Neuron (in vitro differentiated cells): ENCODE data around the gene LYRM2.

Experiments
- H2AFZ ChIP-seq: one replicate; pipeline ENCODE4 v1.6.1; 2013; ENCODE audit warnings: low read depth, mild to moderate bottlenecking, inconsistent platforms, low read length, moderate library complexity
- H3K27me3 ChIP-seq: one replicate; pipeline ENCODE4 v1.6.1; 2013; ENCODE audit warnings: low read length; ENCODE audit not compliant: insufficient read depth
- H3K36me3 ChIP-seq: one replicate; pipeline ENCODE4 v1.6.1; 2013; ENCODE audit warnings: low read length; ENCODE audit not compliant: insufficient read depth
- H3K4me1 ChIP-seq: one replicate; pipeline ENCODE4 v1.6.1; 2013; ENCODE audit warnings: low read length; ENCODE audit not compliant: insufficient read depth
- H3K4me3 ChIP-seq: 2 replicates; pipeline ENCODE4 v1.5.1; 2013; ENCODE audit warnings: mild to moderate bottlenecking, low read length, moderate library complexity
- H3K9me3 ChIP-seq: one replicate; pipeline ENCODE4 v1.6.1; 2013; ENCODE audit warnings: low read length

The LYRM2 gene

GRCh38 chr6:89602166-89602565 is 36.4 kb downstream of the LYRM2 start:
- Histone ChIP-seq H3K36me3 (peaks cover 29% of the 10 kb centered on the region), H3K9me3 (no peaks in the 10 kb centered on the region), H3K4me3 (no peak overlapping the region), H2AFZ (no peak overlapping the region), H3K4me1 (no peaks in the 10 kb centered on the region), H3K27me3 (no peaks in the 10 kb centered on the region)

GRCh38 chr6:89599727-89600126 is 38.8 kb downstream of the LYRM2 start:
- no peak overlapping the region for H2AFZ ChIP-seq
- H3K36me3 ChIP-seq: peaks cover 26% of the 10 kb centered on the region
- H3K9me3 ChIP-seq: no peaks in the 10 kb centered on the region
- H3K4me1 ChIP-seq: no peaks in the 10 kb centered on the region
- H3K27me3 ChIP-seq: no peaks in the 10 kb centered on the region
- H3K4me3 ChIP-seq: no peak overlapping the region

GRCh38 chr6:89597988-89598387 is 40.6 kb downstream of the LYRM2 start:
- Histone ChIP-seq H3K9me3 (no peaks in the 10 kb centered on the region), H3K4me1 (no peaks in the 10 kb centered on the region), H3K27me3 (no peaks in the 10 kb centered on the region), H3K36me3 (peaks cover 22% of the 10 kb centered on the region), H3K4me3 (no peak overlapping the region), H2AFZ (no peak overlapping the region)

GRCh38 chr6:89597372-89597771 is 41.2 kb downstream of the LYRM2 start:
- no peaks in the 10 kb centered on the region for H3K27me3 ChIP-seq

GRCh38 chr6:89596484-89596883 is 42.1 kb downstream of the LYRM2 start:
- Histone ChIP-seq H3K4me1 (no peaks in the 10 kb centered on the region), H3K36me3 (peaks cover 14% of the 10 kb centered on the region), H3K27me3 (no peaks in the 10 kb centered on the region), H3K4me3 (no peak overlapping the region), H2AFZ (no peak overlapping the region), H3K9me3 (no peaks in the 10 kb centered on the region)

More at GRCh38 chr6:89597372-89597771, 41.2 kb downstream of the LYRM2 start:
- Histone ChIP-seq H3K4me1 (no peaks in the 10 kb centered on the region), H2AFZ (no peak overlapping the region), H3K9me3 (no peaks in the 10 kb centered on the region), H3K4me3 (no peak overlapping the region), H3K36me3 (peaks cover 19% of the 10 kb centered on the region)

- Histone ChIP-seq H2AFZ (no peak overlapping the region), H3K36me3 (peaks cover 14% of the 10 kb centered on the region), H3K27me3 (no peaks in the 10 kb centered on the region), H3K9me3 (no peaks in the 10 kb centered on the region), H3K4me1 (no peaks in the 10 kb centered on the region), H3K4me3 (no peak overlapping the region)
These were observed 42.5 kb downstream of the LYRM2 start for GRCh38 chr6:89596056-89596455.

- no peaks in the 10 kb centered on the region for H3K4me1 ChIP-seq
- no peak overlapping the region for H3K4me3 ChIP-seq
- H3K9me3 ChIP-seq: no peaks in the 10 kb centered on the region
- H3K27me3 ChIP-seq: no peaks in the 10 kb centered on the region
- peaks cover 8% of the 10 kb centered on the region for H3K36me3 ChIP-seq
- no peak overlapping the region for H2AFZ ChIP-seq
These were observed 46.8 kb downstream of the LYRM2 start for GRCh38 chr6:89591745-89592144.

- Histone ChIP-seq H3K27me3 (no peaks in the 10 kb centered on the region), H3K4me1 (no peaks in the 10 kb centered on the region), H3K4me3 (no peak overlapping the region), H3K36me3 (no peaks in the 10 kb centered on the region), H3K9me3 (no peaks in the 10 kb centered on the region), H2AFZ (no peak overlapping the region)
These were observed 48.4 kb downstream of the LYRM2 start for GRCh38 chr6:89590133-89590532.

- no peak overlapping the region for H3K4me3 ChIP-seq
- no peaks in the 10 kb centered on the region for H3K4me1 ChIP-seq
- H3K27me3 ChIP-seq: no peaks in the 10 kb centered on the region
- H3K9me3 ChIP-seq: no peaks in the 10 kb centered on the region
- H2AFZ ChIP-seq: no peak overlapping the region
- no peaks in the 10 kb centered on the region for H3K36me3 ChIP-seq
These were observed 49.1 kb downstream of the LYRM2 start for GRCh38 chr6:89589297-89590025.

GRCh38 chr6:89585154-89585553 is 53.4 kb downstream of the LYRM2 start:
- no peak overlapping the region for H2AFZ ChIP-seq
- H3K4me1 ChIP-seq: no peaks in the 10 kb centered on the region
- H3K4me3 ChIP-seq: no peak overlapping the region
- H3K27me3 ChIP-seq: no peaks in the 10 kb centered on the region
- H3K9me3 ChIP-seq: no peaks in the 10 kb centered on the region
- peaks cover 3% of the 10 kb centered on the region for H3K36me3 ChIP-seq

- Histone ChIP-seq H3K4me1 (no peaks in the 10 kb centered on the region), H3K4me3 (no peak overlapping the region), H3K9me3 (no peaks in the 10 kb centered on the region), H3K36me3 (peaks cover 3% of the 10 kb centered on the region), H2AFZ (no peak overlapping the region), H3K27me3 (no peaks in the 10 kb centered on the region)
These were observed 54.0 kb downstream of the LYRM2 start for GRCh38 chr6:89584539-89584938.

- Histone ChIP-seq H3K4me3 (no peak overlapping the region), H3K9me3 (no peaks in the 10 kb centered on the region), H3K4me1 (no peaks in the 10 kb centered on the region), H2AFZ (no peak overlapping the region), H3K27me3 (no peaks in the 10 kb centered on the region), H3K36me3 (peaks cover 4% of the 10 kb centered on the region)
These were observed 55.0 kb downstream of the LYRM2 start for GRCh38 chr6:89583559-89583958.

GRCh38 chr6:89582669-89583325 is 55.8 kb downstream of the LYRM2 start:
- Histone ChIP-seq H2AFZ (no peak overlapping the region), H3K9me3 (no peaks in the 10 kb centered on the region), H3K36me3 (peaks cover 4% of the 10 kb centered on the region), H3K4me3 (no peak overlapping the region), H3K27me3 (no peaks in the 10 kb centered on the region), H3K4me1 (no peaks in the 10 kb centered on the region)
